Mesendoderm (in vitro differentiated cells): ENCODE data around the gene EFCAB13.
A peak's percentile ranks its signal among the peaks of the same experiment; 100 is the strongest.
"Not testable (repeated sequence)": the region's sequence is repeated elsewhere in the genome, so short reads cannot be mapped to it uniquely, and the experiment has no call there.

Source experiments
- DNase-seq: peaks from one replicate; pipeline ENCODE4 v3.0.0; 2013
- H2AK5ac ChIP-seq: 2 replicates; pipeline ENCODE4 v1.6.1; 2013; ENCODE audit warnings: low read length, inconsistent platforms
- H2BK120ac ChIP-seq: 2 replicates; pipeline ENCODE4 v1.6.1; 2013; ENCODE audit warnings: low read depth, mild to moderate bottlenecking, low read length, moderate library complexity, mixed read lengths
- H2BK15ac ChIP-seq: replicated peaks from 2 replicates; pipeline ENCODE4 v1.6.1; 2013; ENCODE audit warnings: low read depth, mild to moderate bottlenecking, moderate library complexity
- H2BK5ac ChIP-seq: 2 replicates; pipeline ENCODE4 v1.6.1; 2013; ENCODE audit warnings: low read length, inconsistent platforms
- H3K18ac ChIP-seq: 2 replicates; pipeline ENCODE4 v1.6.1; 2013; ENCODE audit warnings: mild to moderate bottlenecking, low read length, mixed read lengths
- H3K23ac ChIP-seq: one replicate; pipeline ENCODE4 v1.6.1; 2013; ENCODE audit warnings: low read length
- H3K27ac ChIP-seq: 2 replicates; pipeline ENCODE4 v1.5.1; 2013; ENCODE audit warnings: low read depth, mild to moderate bottlenecking, inconsistent platforms, low read length, moderate library complexity
- H3K27me3 ChIP-seq: 2 replicates; pipeline ENCODE4 v1.6.1; 2013; ENCODE audit warnings: low read length, control low read depth, mild to moderate bottlenecking, inconsistent platforms; ENCODE audit not compliant: insufficient read depth, poor library complexity
- H3K36me3 ChIP-seq: 2 replicates; pipeline ENCODE4 v1.6.1; 2013; ENCODE audit warnings: low read length, inconsistent platforms; ENCODE audit not compliant: control insufficient read depth, insufficient read depth
- H3K4ac ChIP-seq: one replicate; pipeline ENCODE4 v1.6.1; 2013; ENCODE audit warnings: low read depth, mild to moderate bottlenecking, low read length, moderate library complexity
- H3K4me1 ChIP-seq: 2 replicates; pipeline ENCODE4 v1.6.1; 2013; ENCODE audit warnings: low read depth, low read length, inconsistent platforms; ENCODE audit not compliant: control insufficient read depth
- H3K4me2 ChIP-seq: 2 replicates; pipeline ENCODE4 v1.6.1; 2013; ENCODE audit warnings: low read length
- H3K4me3 ChIP-seq: 2 replicates; pipeline ENCODE4 v1.5.1; 2013; ENCODE audit warnings: mild to moderate bottlenecking, low read length
- H3K56ac ChIP-seq: one replicate; pipeline ENCODE4 v1.6.1; 2013; ENCODE audit warnings: low read length
- H3K79me1 ChIP-seq: 2 replicates; pipeline ENCODE4 v1.6.1; 2013; ENCODE audit warnings: low read length, inconsistent platforms
- H3K79me2 ChIP-seq: 2 replicates; pipeline ENCODE4 v1.6.1; 2013; ENCODE audit warnings: mild to moderate bottlenecking, low read length; ENCODE audit not compliant: control insufficient read depth, insufficient read depth
- H3K9ac ChIP-seq: 2 replicates; pipeline ENCODE4 v1.6.1; 2013; ENCODE audit warnings: low read length, inconsistent platforms
- H4K5ac ChIP-seq: one replicate; pipeline ENCODE4 v1.6.1; 2013; ENCODE audit warnings: low read length
- H4K8ac ChIP-seq: one replicate; pipeline ENCODE4 v1.6.1; 2013; ENCODE audit warnings: low read depth, mild to moderate bottlenecking, control low read depth, low read length, moderate library complexity
- WGBS: extraction: QIAGEN DNeasy Blood & Tissue Kit; methylation state at CpG from one replicate; pipeline ENCODE4 v1.1.7; 2013; ENCODE audit warnings: low lambda C conversion rate, missing lambda C conversion rate; ENCODE audit not compliant: insufficient coverage; ENCODE audit errors: extremely low coverage; 5-methylcytosine and 5-hydroxymethylcytosine counted together

Gene EFCAB13

GRCh38 chr17:47470836-47471235 is 147.1 kb downstream of the EFCAB13 start:
- Histone ChIP-seq H3K4me3 (no peak overlapping the region), H4K5ac (no peak overlapping the region), H2BK5ac (no peak overlapping the region), H3K27me3 (no peaks in the 10 kb centered on the region), H2AK5ac (no peak overlapping the region), H3K4me2 (no peak overlapping the region), H4K8ac (no peak overlapping the region), H3K4ac (no peak overlapping the region), H2BK120ac (no peak overlapping the region), H3K79me2 (no peaks in the 10 kb centered on the region), H3K18ac (no peak overlapping the region), H3K36me3 (no peaks in the 10 kb centered on the region), H3K23ac (no peak overlapping the region), H3K56ac (no peak overlapping the region), H3K4me1 (no peaks in the 10 kb centered on the region), H3K9ac (no peak overlapping the region), H3K79me1 (no peaks in the 10 kb centered on the region), H2BK15ac (no peak overlapping the region), H3K27ac (no peak overlapping the region)
- peak; percentile 12 for DNase-seq
- WGBS: no CpG with 5 or more reads among the region's 5 CpGs

GRCh38 chr17:47472073-47472472 is 148.3 kb downstream of the EFCAB13 start:
- not testable (repeated sequence) for H4K5ac ChIP-seq, H3K4ac ChIP-seq, H3K56ac ChIP-seq, H2BK120ac ChIP-seq, H3K4me2 ChIP-seq, H3K18ac ChIP-seq, H3K79me1 ChIP-seq, DNase-seq, H3K4me3 ChIP-seq, H3K36me3 ChIP-seq, H3K27ac ChIP-seq, H2BK15ac ChIP-seq, H3K9ac ChIP-seq, H2BK5ac ChIP-seq, H3K4me1 ChIP-seq, H2AK5ac ChIP-seq, H4K8ac ChIP-seq, H3K23ac ChIP-seq, H3K79me2 ChIP-seq, H3K27me3 ChIP-seq
- WGBS: no CpG with 5 or more reads among the region's 6 CpGs
